Measurements from ENCODE around the gene CEBPZ.
A peak's percentile ranks its signal among the peaks of the same experiment; 100 is the strongest.

CEBPZ gene

DNA sequence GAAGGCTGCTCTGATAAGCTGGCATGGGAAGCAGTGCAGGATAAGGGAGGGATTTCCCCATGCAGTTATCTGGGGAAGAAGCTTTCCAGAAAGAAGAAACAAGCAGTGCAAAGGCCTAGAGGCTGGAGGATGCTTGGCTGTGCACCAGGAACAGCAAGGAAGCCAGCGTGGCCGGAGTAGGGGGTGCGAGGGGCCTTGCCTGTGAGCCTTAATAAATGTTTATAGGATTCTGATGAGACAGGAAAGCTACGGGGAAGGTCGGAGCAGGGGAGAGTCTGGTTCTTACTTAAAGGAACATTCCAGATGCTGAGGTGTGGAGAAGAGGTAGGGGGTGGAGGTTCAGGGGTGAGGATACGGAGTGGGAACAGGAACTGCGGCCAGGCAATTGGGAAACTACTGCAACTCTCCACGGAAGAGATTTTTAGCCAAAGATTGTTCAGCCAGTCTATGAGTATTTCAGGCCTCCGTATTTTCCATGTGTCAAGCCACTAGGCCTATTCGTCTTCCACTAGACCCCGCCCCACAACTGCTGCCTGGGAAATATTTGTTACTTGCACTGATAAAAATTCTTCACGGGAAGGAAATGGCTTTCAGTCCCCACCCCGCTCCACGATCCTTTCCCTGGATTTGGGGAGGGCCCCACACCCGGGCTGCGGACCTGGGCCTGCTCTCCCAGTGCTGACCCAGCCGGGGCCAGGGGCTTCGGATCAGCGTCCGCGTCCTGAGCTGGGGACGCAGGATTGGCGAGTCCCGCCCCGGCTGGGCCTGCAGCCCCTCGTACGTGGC is 75.1 kb downstream of the CEBPZ start:
- DNase-seq (ENCODE audit: low read depth in 1 of 2, low spot score in 1 of 2) = peak; percentile 10 to 46
- no peak for TF ChIP-seq POLR2AphosphoS5 (IDR thresholded peaks at IDR 0.05; ENCODE audit: low read depth)
- TF ChIP-seq SPI1 (IDR thresholded peaks at IDR 0.05; ENCODE audit: borderline replicate concordance, low read depth) = no peak
- Histone ChIP-seq H3K4me3 (replicated peaks; ENCODE audit: insufficient read depth, low read length) (peak overlapping the region; percentile 65), H3K27me3 (ENCODE audit: insufficient read depth, poor library complexity, severe bottlenecking) (no peaks in the 10 kb centered on the region), H3K27ac (replicated peaks) (peak overlapping the region; percentile 79)

DNA sequence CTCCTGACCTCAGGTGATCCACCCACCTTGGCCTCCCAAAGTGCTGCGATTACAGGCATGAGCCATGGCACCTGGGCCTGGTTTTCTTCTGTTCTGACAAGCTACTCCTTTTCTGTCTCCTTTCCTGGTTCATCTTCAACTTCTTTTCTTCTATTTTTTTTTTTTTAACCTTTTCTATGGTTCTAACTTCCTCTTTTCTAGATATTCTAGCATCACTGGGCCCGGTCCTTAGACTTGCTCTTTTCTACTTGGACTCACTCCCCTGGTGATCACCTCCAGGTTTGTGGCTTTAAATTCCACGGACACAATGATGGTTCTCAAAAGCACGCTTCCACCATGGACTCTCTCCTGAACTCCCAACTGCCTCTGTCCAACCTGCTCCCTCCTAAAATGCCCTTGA is 76.6 kb downstream of the CEBPZ start:
- no peak for DNase-seq (ENCODE audit: low read depth in 1 of 2, low spot score in 1 of 2)
- Histone ChIP-seq H3K27me3 (ENCODE audit: insufficient read depth, poor library complexity, severe bottlenecking) (no peaks in the 10 kb centered on the region), H3K27ac (replicated peaks) (no peak overlapping the region), H3K4me3 (replicated peaks; ENCODE audit: insufficient read depth, low read length) (no peak overlapping the region)
- TF ChIP-seq POLR2AphosphoS5 (IDR thresholded peaks at IDR 0.05; ENCODE audit: low read depth) = no peak
- TF ChIP-seq, protein P1, sequence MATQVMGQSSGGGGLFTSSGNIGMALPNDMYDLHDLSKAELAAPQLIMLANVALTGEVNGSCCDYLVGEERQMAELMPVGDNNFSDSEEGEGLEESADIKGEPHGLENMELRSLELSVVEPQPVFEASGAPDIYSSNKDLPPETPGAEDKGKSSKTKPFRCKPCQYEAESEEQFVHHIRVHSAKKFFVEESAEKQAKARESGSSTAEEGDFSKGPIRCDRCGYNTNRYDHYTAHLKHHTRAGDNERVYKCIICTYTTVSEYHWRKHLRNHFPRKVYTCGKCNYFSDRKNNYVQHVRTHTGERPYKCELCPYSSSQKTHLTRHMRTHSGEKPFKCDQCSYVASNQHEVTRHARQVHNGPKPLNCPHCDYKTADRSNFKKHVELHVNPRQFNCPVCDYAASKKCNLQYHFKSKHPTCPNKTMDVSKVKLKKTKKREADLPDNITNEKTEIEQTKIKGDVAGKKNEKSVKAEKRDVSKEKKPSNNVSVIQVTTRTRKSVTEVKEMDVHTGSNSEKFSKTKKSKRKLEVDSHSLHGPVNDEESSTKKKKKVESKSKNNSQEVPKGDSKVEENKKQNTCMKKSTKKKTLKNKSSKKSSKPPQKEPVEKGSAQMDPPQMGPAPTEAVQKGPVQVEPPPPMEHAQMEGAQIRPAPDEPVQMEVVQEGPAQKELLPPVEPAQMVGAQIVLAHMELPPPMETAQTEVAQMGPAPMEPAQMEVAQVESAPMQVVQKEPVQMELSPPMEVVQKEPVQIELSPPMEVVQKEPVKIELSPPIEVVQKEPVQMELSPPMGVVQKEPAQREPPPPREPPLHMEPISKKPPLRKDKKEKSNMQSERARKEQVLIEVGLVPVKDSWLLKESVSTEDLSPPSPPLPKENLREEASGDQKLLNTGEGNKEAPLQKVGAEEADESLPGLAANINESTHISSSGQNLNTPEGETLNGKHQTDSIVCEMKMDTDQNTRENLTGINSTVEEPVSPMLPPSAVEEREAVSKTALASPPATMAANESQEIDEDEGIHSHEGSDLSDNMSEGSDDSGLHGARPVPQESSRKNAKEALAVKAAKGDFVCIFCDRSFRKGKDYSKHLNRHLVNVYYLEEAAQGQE (IDR thresholded peaks at IDR 0.05; ENCODE audit: insufficient replicate concordance, low read depth) = peak; percentile 19
- no peak for TF ChIP-seq SPI1 (IDR thresholded peaks at IDR 0.05; ENCODE audit: borderline replicate concordance, low read depth)

DNA sequence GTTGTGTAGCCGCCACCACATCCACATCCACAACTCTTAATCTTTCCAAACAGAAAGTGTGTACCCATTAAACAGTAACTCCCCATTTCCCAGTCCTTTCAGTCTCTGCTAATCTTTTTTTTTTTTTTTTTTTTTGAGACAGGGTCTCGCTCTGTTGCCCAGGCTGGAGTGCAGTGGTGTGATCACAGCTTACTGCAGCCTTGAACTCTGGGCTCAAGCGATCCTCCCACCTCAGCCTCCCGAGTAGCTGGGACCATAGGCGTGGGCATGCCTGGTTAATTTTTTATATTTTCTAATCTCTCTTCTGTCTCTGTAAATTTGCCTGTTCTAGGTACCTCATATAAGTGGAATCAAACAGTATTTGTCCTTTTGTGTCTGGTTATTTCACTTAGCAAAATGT is 78.2 kb downstream of the CEBPZ start:
- TF ChIP-seq POLR2AphosphoS5 (IDR thresholded peaks at IDR 0.05; ENCODE audit: low read depth) (no peak), GABPA (IDR thresholded peaks at IDR 0.05; ENCODE audit: low read depth) (no peak)
- TF ChIP-seq, protein P1 (IDR thresholded peaks at IDR 0.05; ENCODE audit: insufficient replicate concordance, low read depth) = no peak
- TF ChIP-seq, protein P2, sequence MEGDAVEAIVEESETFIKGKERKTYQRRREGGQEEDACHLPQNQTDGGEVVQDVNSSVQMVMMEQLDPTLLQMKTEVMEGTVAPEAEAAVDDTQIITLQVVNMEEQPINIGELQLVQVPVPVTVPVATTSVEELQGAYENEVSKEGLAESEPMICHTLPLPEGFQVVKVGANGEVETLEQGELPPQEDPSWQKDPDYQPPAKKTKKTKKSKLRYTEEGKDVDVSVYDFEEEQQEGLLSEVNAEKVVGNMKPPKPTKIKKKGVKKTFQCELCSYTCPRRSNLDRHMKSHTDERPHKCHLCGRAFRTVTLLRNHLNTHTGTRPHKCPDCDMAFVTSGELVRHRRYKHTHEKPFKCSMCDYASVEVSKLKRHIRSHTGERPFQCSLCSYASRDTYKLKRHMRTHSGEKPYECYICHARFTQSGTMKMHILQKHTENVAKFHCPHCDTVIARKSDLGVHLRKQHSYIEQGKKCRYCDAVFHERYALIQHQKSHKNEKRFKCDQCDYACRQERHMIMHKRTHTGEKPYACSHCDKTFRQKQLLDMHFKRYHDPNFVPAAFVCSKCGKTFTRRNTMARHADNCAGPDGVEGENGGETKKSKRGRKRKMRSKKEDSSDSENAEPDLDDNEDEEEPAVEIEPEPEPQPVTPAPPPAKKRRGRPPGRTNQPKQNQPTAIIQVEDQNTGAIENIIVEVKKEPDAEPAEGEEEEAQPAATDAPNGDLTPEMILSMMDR (IDR thresholded peaks at IDR 0.05; ENCODE audit: insufficient read depth, low read length) = no peak
- Histone ChIP-seq H3K27me3 (ENCODE audit: insufficient read depth, poor library complexity, severe bottlenecking) (no peaks in the 10 kb centered on the region), H3K4me3 (replicated peaks; ENCODE audit: insufficient read depth, low read length) (no peak overlapping the region), H3K27ac (replicated peaks) (no peak overlapping the region)
- no peak for DNase-seq (ENCODE audit: low read depth in 1 of 2, low spot score in 1 of 2)
